GM12891 (cell line): ENCODE measurements around the gene ACOT8.

Source experiments
- DNase-seq: peaks from one replicate; pipeline ENCODE4 v3.0.0; 2011; ENCODE audit warnings: low spot score; ENCODE audit not compliant: insufficient read length
- FAIRE-seq: peaks from 2 replicates; lab custom pipeline; 2011; peaks lifted over from hg19 to GRCh38; lab: Jason Lieb, UNC
- PAX5 ChIP-seq: IDR thresholded peaks from 2 replicates; pipeline ENCODE4 v1.6.1; 2011; ENCODE audit warnings: low read length, moderate library complexity, mild to moderate bottlenecking; ENCODE audit not compliant: insufficient read depth, severe bottlenecking
- POLR2A ChIP-seq: IDR thresholded peaks from 2 replicates; pipeline ENCODE4 v1.6.1; 2011; ENCODE audit warnings: low read depth, low read length, control low read depth
- POLR2AphosphoS5 ChIP-seq: IDR thresholded peaks from 2 replicates; pipeline ENCODE4 v1.6.1; 2011; ENCODE audit warnings: low read depth, low read length, control low read depth
- POU2F2 ChIP-seq: IDR thresholded peaks from 2 replicates; pipeline ENCODE4 v1.6.1; 2011; ENCODE audit warnings: low read depth, mild to moderate bottlenecking, control low read depth, low read length, moderate library complexity
- SPI1 ChIP-seq: IDR thresholded peaks from 2 replicates; pipeline ENCODE4 v1.6.1; 2011; ENCODE audit warnings: low read depth, low read length, control low read depth
- TAF1 ChIP-seq: IDR thresholded peaks from 2 replicates; pipeline ENCODE4 v1.6.1; 2011; ENCODE audit warnings: low read depth, low read length, control low read depth

Gene ACOT8

GRCh38 chr20:45896641-45897161 is 39.5 kb upstream of the ACOT8 start:
- TF ChIP-seq PAX5 = no peak
- TF ChIP-seq POLR2A = no peak
- TF ChIP-seq POLR2AphosphoS5 = no peak
- TF ChIP-seq POU2F2 = no peak
- TF ChIP-seq TAF1 = no peak
- no peak for TF ChIP-seq SPI1
- DNase-seq (no peak), FAIRE-seq (no peak)

- FAIRE-seq (no peak), DNase-seq (no peak)
Measured at GRCh38 chr20:45894797-45895196, 37.6 kb upstream of the ACOT8 start.

GRCh38 chr20:45893831-45894230 is 36.6 kb upstream of the ACOT8 start:
- DNase-seq (no peak), FAIRE-seq (no peak)
- TF ChIP-seq POU2F2 (no peak), POLR2AphosphoS5 (no peak), POLR2A (no peak), SPI1 (no peak)

More at GRCh38 chr20:45894797-45895196, 37.6 kb upstream of the ACOT8 start:
- TF ChIP-seq POLR2AphosphoS5 = no peak
- no peak for TF ChIP-seq POLR2A
- TF ChIP-seq TAF1 = no peak
- no peak for TF ChIP-seq POU2F2

- no peak for DNase-seq
- no peak for FAIRE-seq
- TF ChIP-seq TAF1 = no peak
- TF ChIP-seq PAX5 = no peak
- no peak for TF ChIP-seq POLR2A
- no peak for TF ChIP-seq POU2F2
- no peak for TF ChIP-seq POLR2AphosphoS5
- no peak for TF ChIP-seq SPI1
Measured at GRCh38 chr20:45892828-45893500, 35.8 kb upstream of the ACOT8 start.

GRCh38 chr20:45892049-45892825 is 35.0 kb upstream of the ACOT8 start:
- TF ChIP-seq POU2F2 (no peak), POLR2A (no peak)
- no peak for DNase-seq
- FAIRE-seq = no peak

GRCh38 chr20:45890985-45891983 is 34.1 kb upstream of the ACOT8 start, which contains the start of the genes CTSA and NEURL2:
Gene CTSA, plus strand, starts transcription at chr20:45891335. Its CDS starts 234 bp downstream, at chr20:45891569.
Gene NEURL2, minus strand, starts transcription at chr20:45891208. Its CDS starts 217 bp downstream, at chr20:45890991.
- FAIRE-seq = peak; percentile 83
- peak; percentile 100 for DNase-seq
- TF ChIP-seq POLR2AphosphoS5 (no peak), PAX5 (no peak), POU2F2 (peak; percentile 54; the same call in 1 of the 2 replicates), SPI1 (peak; percentile 35; the same call in 1 of the 2 replicates), TAF1 (peak; percentile 81), POLR2A (no peak; the same call in 1 of the 2 replicates)

GRCh38 chr20:45890077-45890984 is 33.1 kb upstream of the ACOT8 start:
- no peak for TF ChIP-seq SPI1
- TF ChIP-seq TAF1 = no peak
- no peak for TF ChIP-seq POU2F2
- TF ChIP-seq POLR2A = no peak
- TF ChIP-seq PAX5 = no peak
- TF ChIP-seq POLR2AphosphoS5 = no peak
- DNase-seq = peak; percentile 39
- FAIRE-seq = peak; percentile 40

GRCh38 chr20:45888681-45889080 is 31.5 kb upstream of the ACOT8 start:
- TF ChIP-seq PAX5 (no peak), POU2F2 (no peak), TAF1 (no peak), POLR2AphosphoS5 (no peak), SPI1 (no peak)

More at GRCh38 chr20:45888681-45889080, 31.5 kb upstream of the ACOT8 start:
- no peak for DNase-seq
- no peak for FAIRE-seq
